ENCODE results near the gene KCNQ1.

The KCNQ1 gene

DNA sequence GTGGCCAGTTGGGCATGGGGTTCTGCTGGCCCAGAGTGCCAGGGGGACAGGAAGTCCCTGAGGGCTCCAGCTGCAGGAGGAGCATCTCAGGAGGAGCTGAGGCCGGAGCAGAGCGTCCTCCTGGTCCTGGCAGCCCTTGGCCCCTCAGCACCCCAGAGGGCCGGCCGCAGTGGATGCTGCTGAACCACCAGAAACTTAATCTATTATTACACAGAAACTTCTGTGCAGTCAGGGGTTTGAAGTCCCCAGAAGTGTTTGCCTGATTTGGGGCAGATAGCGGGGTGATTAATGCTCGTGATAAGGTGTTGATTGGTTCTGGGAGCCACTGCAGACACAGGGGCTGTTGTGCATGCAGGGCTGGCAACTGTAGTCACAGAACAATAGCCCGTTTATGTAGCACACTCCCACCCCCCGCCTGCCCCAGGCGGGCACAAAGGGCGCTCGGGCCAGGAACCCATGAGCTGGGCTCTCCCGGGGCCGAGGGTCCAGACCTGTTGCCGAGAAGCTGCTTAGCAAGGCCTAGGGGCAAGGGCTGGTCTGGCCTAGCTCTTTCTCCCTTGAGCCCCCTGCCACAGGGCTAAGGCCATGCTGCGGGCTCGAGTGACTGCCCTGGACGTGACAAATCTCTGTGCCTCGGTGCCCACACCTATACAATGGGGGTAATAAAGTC lies 284.0 kb downstream of the KCNQ1 start:
- DNase-seq, result no peak

DNA sequence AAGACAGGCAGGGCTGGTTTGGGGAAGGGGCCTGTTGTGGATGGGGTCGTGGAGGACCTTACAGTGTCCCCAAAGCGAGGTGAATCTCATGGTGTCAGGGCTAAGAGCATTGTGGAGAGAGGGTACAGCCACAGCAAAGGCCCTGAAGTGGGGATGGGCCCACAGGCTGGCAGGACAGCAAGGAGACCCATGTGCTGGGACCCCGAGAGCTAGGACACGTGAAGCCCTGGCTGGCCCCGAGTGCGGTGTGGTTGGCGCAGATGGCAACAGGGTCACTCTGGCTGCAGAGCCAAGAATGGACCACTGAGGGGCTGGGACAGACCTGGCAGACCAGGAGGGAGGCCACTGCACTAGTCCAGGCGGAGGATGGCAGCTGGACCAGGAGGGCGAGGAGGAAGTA lies 285.0 kb downstream of the KCNQ1 start:
- no peak for DNase-seq

GRCh38 chr11:2730272-2731129 lies 285.7 kb downstream of the KCNQ1 start:
- DNase-seq, result no peak

GRCh38 chr11:2731130-2732125 lies 286.6 kb downstream of the KCNQ1 start:
- DNase-seq, result no peak

DNA sequence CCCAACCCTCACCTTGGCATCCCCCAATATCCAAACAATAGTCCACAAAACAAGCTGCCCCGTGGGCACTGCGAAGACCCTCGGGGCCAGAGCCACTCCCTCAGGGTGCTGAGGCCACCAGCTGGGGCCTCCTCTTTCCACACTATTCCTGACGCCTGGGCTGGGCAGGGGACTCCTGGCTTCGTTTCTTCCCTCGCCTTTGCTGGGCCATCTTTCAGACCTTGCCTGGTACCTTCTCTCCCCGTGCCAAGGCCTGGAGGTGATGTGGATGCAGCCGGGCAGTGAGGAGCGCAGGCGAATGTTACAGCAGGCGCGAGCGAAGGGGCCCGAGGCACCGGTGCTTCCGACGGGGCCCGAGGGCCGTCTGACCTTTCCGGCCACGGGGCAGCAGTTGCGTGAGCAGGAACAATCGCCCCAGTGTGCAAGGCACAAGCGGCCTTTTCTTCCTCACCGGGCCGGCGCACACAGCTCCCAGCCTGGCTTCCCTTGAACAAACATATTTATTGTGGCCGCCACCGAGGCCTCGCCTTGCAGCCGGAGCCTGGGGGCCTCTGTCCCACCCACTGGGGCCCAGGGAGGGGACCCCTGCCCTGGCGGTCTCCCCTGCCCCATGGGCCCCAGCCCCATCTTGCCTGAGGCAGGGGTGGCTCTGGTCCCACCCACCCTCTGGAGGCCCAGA lies 287.6 kb downstream of the KCNQ1 start:
- DNase-seq, result no peak

GRCh38 chr11:2732940-2733628 lies 288.3 kb downstream of the KCNQ1 start:
- no peak for DNase-seq

GRCh38 chr11:2734181-2735052 lies 289.6 kb downstream of the KCNQ1 start:
- no peak for DNase-seq

DNA sequence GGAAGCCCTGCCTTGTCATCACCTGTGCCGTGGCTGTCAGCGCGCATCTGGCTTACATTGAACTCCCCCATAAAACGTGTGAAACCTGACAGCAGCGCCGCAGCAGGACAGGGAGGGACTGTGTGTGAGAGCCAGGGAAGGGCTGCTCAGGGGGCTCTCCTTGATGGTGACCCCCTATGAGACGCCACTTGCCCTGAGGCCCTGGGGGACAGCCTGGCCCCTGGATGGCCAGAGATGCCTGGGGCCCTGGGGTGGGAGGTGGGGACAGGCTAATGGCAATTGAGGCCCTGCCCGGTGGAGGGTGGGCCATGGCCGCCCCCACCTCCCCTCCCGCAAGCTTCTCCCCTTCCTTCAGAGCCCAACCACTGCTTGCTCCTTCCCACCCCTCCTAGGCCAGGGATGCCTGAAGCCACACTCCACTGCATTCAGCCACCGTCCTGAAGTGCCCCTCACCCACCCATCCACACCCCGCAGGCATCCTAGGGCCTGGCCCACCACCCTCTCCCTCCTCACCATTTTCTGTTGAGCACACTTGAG lies 290.3 kb downstream of the KCNQ1 start:
- no peak for DNase-seq

DNA sequence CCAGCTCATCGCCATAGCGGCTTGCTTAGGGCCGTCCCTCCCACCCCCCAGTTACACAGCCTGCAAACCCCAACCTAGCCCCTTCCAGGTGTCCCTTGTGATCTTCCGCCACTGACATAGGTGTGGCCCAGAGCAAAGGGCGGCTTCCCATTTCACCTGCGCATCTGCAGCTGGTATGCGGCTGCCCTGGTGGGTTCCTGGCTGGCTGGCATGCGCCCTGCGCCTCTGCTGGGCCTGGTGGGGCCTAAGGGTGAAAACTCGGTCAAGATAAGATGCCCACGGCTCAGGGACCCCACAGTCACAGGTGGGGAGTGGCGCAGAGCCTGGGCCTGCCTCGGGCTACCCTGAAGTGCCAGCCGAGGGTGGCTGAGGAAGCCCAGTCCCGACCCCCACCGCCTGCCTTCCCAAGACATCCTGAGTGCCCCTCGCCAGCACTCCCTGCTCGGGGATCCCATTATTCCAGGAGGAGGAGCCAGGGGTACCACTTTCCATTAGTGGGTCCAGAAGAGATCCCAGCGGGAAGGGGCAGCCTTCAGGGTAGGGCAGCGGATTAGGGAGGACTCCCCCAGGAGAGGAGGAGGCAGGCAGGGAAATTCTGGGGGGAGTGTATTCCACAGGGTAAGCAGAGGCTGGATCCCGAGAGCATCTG lies 291.9 kb downstream of the KCNQ1 start:
- DNase-seq, result no peak

GRCh38 chr11:2737226-2737590 lies 292.4 kb downstream of the KCNQ1 start:
- DNase-seq, result peak; percentile 12

- DNase-seq, result peak; percentile 25
Measured at GRCh38 chr11:2737866-2738265, 293.1 kb downstream of the KCNQ1 start.

GRCh38 chr11:2738551-2739431 lies 294.0 kb downstream of the KCNQ1 start:
- no peak for DNase-seq

DNA sequence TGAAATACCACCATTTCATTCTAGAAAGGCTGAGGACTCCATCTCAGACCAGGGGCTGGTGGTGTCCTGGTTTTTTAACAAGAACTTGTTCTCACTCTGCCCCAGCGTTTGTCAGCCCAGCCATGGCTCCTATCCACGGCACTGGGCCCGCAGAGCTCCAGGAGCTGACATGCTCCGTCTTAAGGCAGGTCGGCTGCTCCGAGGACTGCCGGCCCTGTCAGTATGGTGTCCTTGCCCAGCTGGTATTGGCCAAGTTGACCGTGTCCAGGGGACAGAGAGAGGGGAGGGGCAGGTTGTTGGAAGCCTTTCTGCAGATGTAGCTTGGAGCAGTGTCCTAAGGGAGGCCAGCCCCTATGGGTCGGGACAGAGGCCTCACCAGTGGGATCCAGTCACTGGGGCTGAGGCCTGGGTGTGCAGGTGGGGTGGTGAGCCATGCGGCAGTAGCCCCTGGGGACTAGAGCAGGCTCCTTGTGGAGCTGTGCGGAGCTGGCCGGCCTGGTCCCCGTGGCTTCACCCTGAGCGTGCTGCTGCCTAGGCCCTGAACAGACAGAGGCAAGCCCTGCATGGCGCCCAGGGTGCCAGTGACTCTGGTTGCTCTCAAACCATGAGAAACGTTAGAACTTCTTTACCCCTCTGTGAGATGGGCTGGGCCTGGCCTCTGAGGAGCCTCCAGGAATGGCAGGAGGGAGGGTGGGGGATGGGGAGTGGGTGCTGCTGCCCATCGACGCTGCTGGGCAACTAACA lies 294.9 kb downstream of the KCNQ1 start:
- DNase-seq, result no peak

DNA sequence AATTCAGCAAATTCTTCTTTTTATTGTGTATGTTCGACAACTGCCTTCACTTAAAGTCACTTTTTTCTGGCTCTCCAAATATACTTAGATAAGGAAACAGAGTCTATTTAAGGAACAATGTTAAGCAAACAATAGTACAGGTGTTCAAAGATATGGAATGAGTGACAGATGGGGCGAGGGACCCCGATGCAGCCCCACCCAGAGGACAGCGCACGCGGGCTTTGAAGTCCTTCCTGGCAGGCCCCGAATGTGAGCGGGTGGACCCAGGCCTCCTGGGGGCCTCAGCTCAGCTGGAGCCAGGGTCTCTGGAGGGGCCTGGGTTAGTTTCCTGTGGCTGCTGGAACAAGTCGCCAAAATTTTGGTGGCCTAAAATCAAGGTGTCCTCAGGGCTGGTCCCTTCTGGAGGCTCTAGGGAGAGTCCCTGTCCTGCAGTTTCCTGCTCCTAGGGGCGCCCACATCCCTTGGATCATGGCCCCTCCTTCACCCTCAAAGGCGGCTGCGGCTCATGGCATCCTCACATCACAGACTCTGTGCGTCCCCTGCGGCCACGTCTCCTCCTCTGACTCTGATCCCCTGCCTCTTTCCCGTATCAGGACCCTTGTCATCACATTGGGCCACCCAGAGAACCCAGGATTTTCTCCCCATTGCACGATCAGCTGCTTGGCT lies 295.6 kb downstream of the KCNQ1 start:
- no peak for DNase-seq

- no peak for DNase-seq
Measured at GRCh38 chr11:2741006-2741376, 296.2 kb downstream of the KCNQ1 start.

GRCh38 chr11:2741377-2742131 lies 296.7 kb downstream of the KCNQ1 start:
- peak; percentile 70 for DNase-seq

GRCh38 chr11:2742201-2742600 lies 297.4 kb downstream of the KCNQ1 start:
- DNase-seq, result no peak
